Heart left ventricle (tissue), 13 donors: Measurements from ENCODE around the gene PGAP1.

Source experiments
- CTCF ChIP-seq, 12 donors: fragments of 200-600 bp; sonication (generic) in 4 of 12; IDR thresholded peaks; one replicate each; pipeline versions ENCODE4 v1.5.0 to v1.8.0; 2018 to 2022; ENCODE audit warnings: antibody characterized with exemption in 12 of 12, mild to moderate bottlenecking in 5 of 12
- POLR2A ChIP-seq, 2 donors: fragments of 450-650 bp; IDR thresholded peaks; one replicate each; pipeline ENCODE4 v1.6.1; 2017; ENCODE audit warnings: antibody characterized with exemption in 2 of 2, mild to moderate bottlenecking in 2 of 2, moderate library complexity in 2 of 2
- donor health status: ischemic (EF 13 %, LVEDD 7.1; RV severe dilation, severe dysfunction).
- donor health status: DM: no; HTN: yes; CAD: no.
- donor health status: DM: no; HTN: no; CAD: no.
- donor health status: ischemic (EF 25% LVEDD 6.9; RV normal size, moderate dysfunction).
- donor health status: ischemic (EF 25% LVEDD 5.7; RV mildly dilated, moderate dysfunction).
- donor health status: ischemic (EF 35%, LVEDD 5.7; RV mildly dilated, moderate dysfunction).
- donor health status: nonischemic (EF 11% LVEDD 7.7; RV severe dilation, severe dysfunction).
- donor health status: DM: yes; HTN: yes; CAD: no.
- donor health status: PGD.
- donor health status: ischemic (EF 29% LVEDD 5.4; RV normal size, mild dysfunction).
- donor health status: nonischemic (EF 23%, LVEDD 6.1; RV moderate dilation, normal function).

- TF ChIP-seq CTCF (IDR thresholded peaks at IDR 0.05) (no peak), POLR2A (IDR thresholded peaks at IDR 0.05) (no peak)
Observed at GRCh38 chr2:196935432-196935831, 8.9 kb upstream of the PGAP1 start.
